SH-SY5Y (cell line): ENCODE results near the gene PCSK2.

ENCODE experiments used
- GATA2 ChIP-seq: IDR thresholded peaks from 2 replicates; pipeline ENCODE4 v1.6.1; 2011; ENCODE audit warnings: mild to moderate bottlenecking, low read depth, low read length
- GATA3 ChIP-seq: IDR thresholded peaks from 2 replicates; pipeline ENCODE4 v1.6.1; 2011; ENCODE audit warnings: low read depth, mild to moderate bottlenecking, low read length, moderate library complexity

PCSK2 gene

GRCh38 chr20:17448071-17448470 lies 221.2 kb downstream of the PCSK2 start:
- TF ChIP-seq GATA2: no peak
- no peak for TF ChIP-seq GATA3

- TF ChIP-seq GATA3 (no peak), GATA2 (no peak)
Observed at GRCh38 chr20:17449031-17449430, 222.2 kb downstream of the PCSK2 start.

GRCh38 chr20:17452441-17452840 lies 225.6 kb downstream of the PCSK2 start:
- no peak for TF ChIP-seq GATA3
- TF ChIP-seq GATA2: no peak

GRCh38 chr20:17453592-17453991 lies 226.8 kb downstream of the PCSK2 start:
- no peak for TF ChIP-seq GATA2
- no peak for TF ChIP-seq GATA3

- TF ChIP-seq GATA3: no peak
- TF ChIP-seq GATA2: no peak
Observed at GRCh38 chr20:17456279-17456678, 229.4 kb downstream of the PCSK2 start.

- TF ChIP-seq GATA2 (no peak), GATA3 (no peak)
Observed at GRCh38 chr20:17457079-17457478, 230.2 kb downstream of the PCSK2 start.

- TF ChIP-seq GATA2 (no peak), GATA3 (no peak)
Observed at GRCh38 chr20:17457588-17458190, 230.8 kb downstream of the PCSK2 start.

GRCh38 chr20:17460119-17460518 lies 233.3 kb downstream of the PCSK2 start:
- no peak for TF ChIP-seq GATA3
- TF ChIP-seq GATA2: no peak

- no peak for TF ChIP-seq GATA2
- no peak for TF ChIP-seq GATA3
Observed at GRCh38 chr20:17461941-17462340, 235.1 kb downstream of the PCSK2 start.

- no peak for TF ChIP-seq GATA3
Observed at GRCh38 chr20:17463711-17464110, 236.9 kb downstream of the PCSK2 start.

- no peak for TF ChIP-seq GATA3
- no peak for TF ChIP-seq GATA2
Observed at GRCh38 chr20:17465236-17465635, 238.4 kb downstream of the PCSK2 start.

GRCh38 chr20:17466641-17467040 lies 239.8 kb downstream of the PCSK2 start:
- TF ChIP-seq GATA2: no peak
- no peak for TF ChIP-seq GATA3

GRCh38 chr20:17467120-17467655 lies 240.3 kb downstream of the PCSK2 start:
- TF ChIP-seq GATA3: no peak
- TF ChIP-seq GATA2: no peak

GRCh38 chr20:17468073-17468840 lies 241.4 kb downstream of the PCSK2 start:
- TF ChIP-seq GATA2 (no peak), GATA3 (no peak)
